CD14-positive monocyte (primary cell): Measurements from ENCODE around the gene MXD4. TPM values are rescaled to one million over a fixed set of nuclear protein-coding genes. Genes with fewer than 3 reads are reported as not detected.

Source experiments
- DNase-seq, 3 donors: peaks; one replicate each; pipeline ENCODE4 v3.0.0-alpha.2; 2011 to 2022
- H2AFZ ChIP-seq: 2 replicates; pipeline ENCODE4 v1.6.0; 2012; ENCODE audit warnings: mild to moderate bottlenecking, low read depth, low read length, inconsistent platforms; ENCODE audit not compliant: insufficient read depth, poor library complexity, severe bottlenecking
- H3K27ac ChIP-seq, 2 donors: 1 replicate in 1 of 2; 2 replicates in 1 of 2; pipeline ENCODE4 v1.5.1; 2012 to 2013; ENCODE audit warnings: low read length in 2 of 2, control low read depth in 1 of 2, inconsistent platforms in 1 of 2, low read depth in 1 of 2, mild to moderate bottlenecking in 1 of 2
- H3K27me3 ChIP-seq, 2 donors: one replicate each; pipeline versions ENCODE4 v1.6.0 to v1.6.1; 2011 to 2013; ENCODE audit warnings: low read length in 2 of 2; ENCODE audit not compliant: control insufficient read depth in 2 of 2, insufficient read depth in 2 of 2
- H3K36me3 ChIP-seq, 2 donors: replicated peaks in 1 of 2; 1 replicate in 1 of 2; 2 replicates in 1 of 2; pipeline versions ENCODE4 v1.5.1 to v1.6.1; 2012 to 2013; ENCODE audit warnings: low read length in 2 of 2, control low read depth in 1 of 2, inconsistent platforms in 1 of 2, mild to moderate bottlenecking in 1 of 2; ENCODE audit not compliant: insufficient read depth in 2 of 2, control insufficient read depth in 1 of 2
- H3K4me1 ChIP-seq, 2 donors: 1 replicate in 1 of 2; 2 replicates in 1 of 2; pipeline versions ENCODE4 v1.5.1 to v1.6.1; 2012 to 2013; ENCODE audit warnings: low read length in 2 of 2, control low read depth in 1 of 2, inconsistent platforms in 1 of 2, mild to moderate bottlenecking in 1 of 2, moderate library complexity in 1 of 2; ENCODE audit not compliant: insufficient read depth in 2 of 2, control insufficient read depth in 1 of 2
- H3K4me2 ChIP-seq: replicated peaks from 2 replicates; pipeline ENCODE3; 2012; ENCODE audit warnings: low read length, moderate library complexity, mild to moderate bottlenecking; ENCODE audit not compliant: poor library complexity, severe bottlenecking; ENCODE audit errors: extremely low read depth
- H3K4me3 ChIP-seq, 3 experiments: fragments of 200-600 bp in 1 of 3; sonication (generic) in 1 of 3; replicated peaks in 1 of 3; 1 replicate in 2 of 3; 2 replicates in 1 of 3; pipeline ENCODE4 v1.5.1; 2011 to 2013; ENCODE audit warnings: low read length in 3 of 3, mild to moderate bottlenecking in 3 of 3, control low read depth in 2 of 3, low read depth in 2 of 3, inconsistent platforms in 1 of 3, moderate library complexity in 1 of 3
- H3K79me2 ChIP-seq: 2 replicates; pipeline ENCODE4 v1.6.0; 2012; ENCODE audit warnings: mild to moderate bottlenecking, control low read depth, inconsistent platforms, low read length, moderate library complexity; ENCODE audit not compliant: insufficient read depth
- H3K9ac ChIP-seq: 2 replicates; pipeline ENCODE4 v1.6.0; 2017; ENCODE audit warnings: low read length, mild to moderate bottlenecking; ENCODE audit not compliant: insufficient read depth, poor library complexity, severe bottlenecking
- H3K9me3 ChIP-seq, 2 donors: replicated peaks in 1 of 2; 1 replicate in 1 of 2; 2 replicates in 1 of 2; pipeline versions ENCODE4 v1.5.1 to v1.6.1; 2012 to 2013; ENCODE audit warnings: low read length in 2 of 2, control low read depth in 1 of 2; ENCODE audit not compliant: control insufficient read depth in 1 of 2, insufficient read depth in 1 of 2
- H4K20me1 ChIP-seq: 2 replicates; pipeline ENCODE4 v1.6.0; 2012; ENCODE audit warnings: mild to moderate bottlenecking, low read length, control low read depth, moderate library complexity; ENCODE audit not compliant: insufficient read depth
- H3K27ac Mint-ChIP-seq, 7 donors: one replicate each; pipeline ENCODE4 v1.8.0; 2020; ENCODE audit warnings: mild to moderate bottlenecking in 7 of 7, mixed read lengths in 7 of 7, moderate library complexity in 6 of 7, inconsistent platforms in 2 of 7
- H3K27me3 Mint-ChIP-seq, 3 donors: one replicate each; pipeline ENCODE4 v1.8.0; 2021 to 2022; ENCODE audit warnings: low read depth in 3 of 3, mild to moderate bottlenecking in 3 of 3, mixed read lengths in 3 of 3, moderate library complexity in 3 of 3, inconsistent platforms in 1 of 3
- H3K36me3 Mint-ChIP-seq, 2 donors: one replicate each; pipeline ENCODE4 v1.8.0; 2020; ENCODE audit warnings: mixed read lengths in 2 of 2, inconsistent platforms in 1 of 2, mild to moderate bottlenecking in 1 of 2
- H3K4me1 Mint-ChIP-seq: one replicate; pipeline ENCODE4 v1.8.0; 2020; ENCODE audit warnings: mild to moderate bottlenecking, mixed read lengths
- H3K4me3 Mint-ChIP-seq, 2 donors: one replicate each; pipeline ENCODE4 v1.8.0; 2020; ENCODE audit warnings: mild to moderate bottlenecking in 2 of 2, mixed read lengths in 2 of 2, moderate library complexity in 1 of 2
- H3K9me3 Mint-ChIP-seq, 7 donors: one replicate each; pipeline ENCODE4 v1.8.0; 2020 to 2022; ENCODE audit warnings: mixed read lengths in 7 of 7, mild to moderate bottlenecking in 6 of 7, moderate library complexity in 6 of 7, inconsistent platforms in 2 of 7
- CTCF ChIP-seq: fragments of 200-600 bp; IDR thresholded peaks from one replicate; pipeline ENCODE4 v1.8.0; 2022; ENCODE audit warnings: antibody characterized with exemption, mild to moderate bottlenecking
- WGBS: methylation state at CpG from one replicate; pipeline ENCODE4 v1.1.5; 2013; ENCODE audit warnings: missing lambda C conversion rate; ENCODE audit not compliant: insufficient coverage; 5-methylcytosine and 5-hydroxymethylcytosine counted together
- intact Hi-C, 2 donors: fragments of 100-400 bp; cut with micrococcal nuclease; formaldehyde crosslinking; loops; one replicate each; pipeline versions ENCODE4 v1.15.0 to v1.15.1; 2023
- polyA plus RNA-seq, 3 donors: library from polyadenylated mRNA; depleted of rRNA in 1 of 3; unstranded in 2 of 3; stranded (reverse) in 1 of 3; fragments of 300-500 nt in 2 of 3; fragments of >200 nt in 1 of 3; fragmentation: Illumina TruSeq in 2 of 3; gene quantifications; 1 replicate in 2 of 3; 2 replicates in 1 of 3; pipeline ENCODE4 v1.2.3, GENCODE V29; 2012 to 2021

Gene MXD4
- polyA plus RNA-seq, 3 donors = 24.5 to 39.4 (median 35.9) TPM

- H3K27me3 Mint-ChIP-seq = peaks cover 0 to 4% (median 3%) of the 10 kb centered on the region in 3 donors
- Histone ChIP-seq H3K79me2 (peaks cover 32% of the 10 kb centered on the region), H3K27me3 (no peaks in the 10 kb centered on the region), H3K27ac (no peak overlapping the region), H2AFZ (no peak overlapping the region), H3K4me1 (peaks cover 22 to 25% of the 10 kb centered on the region in 2 donors), H3K9me3 (no peaks in the 10 kb centered on the region), H4K20me1 (peaks cover 72% of the 10 kb centered on the region), H3K4me3 (no peak overlapping the region), H3K4me2 (no peak overlapping the region), H3K9ac (no peak overlapping the region), H3K36me3 (peaks cover 33 to 59% of the 10 kb centered on the region in 2 donors)
- peaks cover 19 to 28% of the 10 kb centered on the region in 2 donors for H3K36me3 Mint-ChIP-seq
- no peak for TF ChIP-seq CTCF
- H3K4me1 Mint-ChIP-seq = peaks cover 18% of the 10 kb centered on the region
- H3K4me3 Mint-ChIP-seq = no peak overlapping the region
- no peak overlapping the region for H3K27ac Mint-ChIP-seq
- no peaks in the 10 kb centered on the region for H3K9me3 Mint-ChIP-seq
- intact Hi-C loops = no loop called here
- no peak for DNase-seq
- 96% methylated on average over 13 of the region's 13 CpGs for WGBS
Observed at GRCh38 chr4:2259036-2259540, 2.8 kb downstream of the MXD4 start.

- WGBS = 98% methylated on average over 16 of the region's 18 CpGs
- intact Hi-C loops = no loop called here
- Histone ChIP-seq H3K9me3 (no peaks in the 10 kb centered on the region), H3K36me3 (peaks cover 41 to 66% of the 10 kb centered on the region in 2 donors), H4K20me1 (peaks cover 79% of the 10 kb centered on the region), H3K9ac (no peak overlapping the region), H2AFZ (no peak overlapping the region), H3K4me1 (peaks cover 21 to 25% of the 10 kb centered on the region in 2 donors), H3K27ac (no peak overlapping the region), H3K4me3 (no peak overlapping the region), H3K79me2 (peaks cover 32% of the 10 kb centered on the region), H3K4me2 (no peak overlapping the region), H3K27me3 (no peaks in the 10 kb centered on the region)
- H3K36me3 Mint-ChIP-seq = peaks cover 26 to 35% of the 10 kb centered on the region in 2 donors
- no peaks in the 10 kb centered on the region for H3K9me3 Mint-ChIP-seq
- H3K27ac Mint-ChIP-seq = no peak overlapping the region
- TF ChIP-seq CTCF = no peak
- H3K27me3 Mint-ChIP-seq = peaks cover 0 to 4% (median 3%) of the 10 kb centered on the region in 3 donors
- DNase-seq = no peak
- H3K4me1 Mint-ChIP-seq = peaks cover 16% of the 10 kb centered on the region
- no peak overlapping the region for H3K4me3 Mint-ChIP-seq
Observed at GRCh38 chr4:2258091-2259035, 3.5 kb downstream of the MXD4 start.
